ENCODE data around the gene MMRN2. TPM values are rescaled to one million over a fixed set of nuclear protein-coding genes. Genes with fewer than 3 reads are reported as not detected.

MMRN2 gene
- total RNA-seq, 1 experiment from 2014 or later, result 1.4 TPM

- intact Hi-C loops (cut with micrococcal nuclease), result no loop called here
- Mint-ChIP-seq H3K27me3 (ENCODE audit: insufficient read depth, unreplicated experiment) (no peaks in the 10 kb centered on the region), H3K4me1 (ENCODE audit: insufficient read depth, unreplicated experiment) (no peaks in the 10 kb centered on the region), H3K36me3 (ENCODE audit: insufficient read depth, unreplicated experiment) (peaks cover 27% of the 10 kb centered on the region), H3K9me3 (ENCODE audit: unreplicated experiment) (no peaks in the 10 kb centered on the region), H3K4me3 (ENCODE audit: unreplicated experiment) (no peak overlapping the region), H3K27ac (ENCODE audit: low read depth, unreplicated experiment) (no peak overlapping the region)
- no peak for DNase-seq (ENCODE audit: unreplicated experiment)
- TF ChIP-seq CTCF (IDR thresholded peaks at IDR 0.05; ENCODE audit: unreplicated experiment), result no peak
- ChIA-PET POLR2A (interaction anchor here (0.7 to 1.2 kb wide), 4 partner anchors 10 to 182 kb away, joined by 3 to 6 read pairs (median 4); no protein-coding TSS in a partner anchor), CTCF (interaction anchor here (0.6 to 0.9 kb wide), 3 partner anchors 9 to 149 kb away, joined by 3 read pairs; no protein-coding TSS in a partner anchor)
- no TSS peak for BruUV-seq (replicated peaks)
Observed at GRCh38 chr10:86889997-86890396, 67.4 kb downstream of the MMRN2 start.

- POLR2A ChIA-PET, result interaction anchor here (1.1 to 1.2 kb wide), 3 partner anchors 11 to 131 kb away, joined by 3 to 6 read pairs (median 6); no protein-coding TSS in a partner anchor
- no peak overlapping the region for H3K27ac Mint-ChIP-seq (ENCODE audit: low read depth, unreplicated experiment)
Observed at GRCh38 chr10:86888585-86889381, 68.6 kb downstream of the MMRN2 start.

More at GRCh38 chr10:86888585-86889381, 68.6 kb downstream of the MMRN2 start:
- BruUV-seq (replicated peaks), result no TSS peak
- Mint-ChIP-seq H3K27me3 (ENCODE audit: insufficient read depth, unreplicated experiment) (no peaks in the 10 kb centered on the region), H3K36me3 (ENCODE audit: insufficient read depth, unreplicated experiment) (peaks cover 27% of the 10 kb centered on the region), H3K9me3 (ENCODE audit: unreplicated experiment) (no peaks in the 10 kb centered on the region), H3K4me3 (ENCODE audit: unreplicated experiment) (no peak overlapping the region), H3K4me1 (ENCODE audit: insufficient read depth, unreplicated experiment) (no peaks in the 10 kb centered on the region)
- CTCF ChIA-PET, result interaction anchor here (0.7 to 1.0 kb wide), 3 partner anchors 10 to 173 kb away, joined by 3 to 8 read pairs (median 4); no protein-coding TSS in a partner anchor
- DNase-seq (ENCODE audit: unreplicated experiment), result peak; percentile 13
- intact Hi-C loops (cut with micrococcal nuclease), result no loop called here
- no peak for TF ChIP-seq CTCF (IDR thresholded peaks at IDR 0.05; ENCODE audit: unreplicated experiment)

Other genes with a start within 250 kb of the MMRN2 start
- gene BMPR1A, start 201.0 kb downstream of the MMRN2 start, total RNA-seq (2022), result 27.3 and 34.3 TPM in 2 replicates
- 4.2 and 7.3 TPM in 2 replicates for gene SNCG, start 984 bp upstream of the MMRN2 start, total RNA-seq (2022)
- 60.3 and 89.0 TPM in 2 replicates for gene ADIRF, start 10.9 kb upstream of the MMRN2 start, total RNA-seq (2022)
- not detected in 2 replicates for gene FAM25A, start 62.7 kb upstream of the MMRN2 start, total RNA-seq (2022)
- 171 and 275 TPM in 2 replicates for gene GLUD1, start 137.2 kb upstream of the MMRN2 start, total RNA-seq (2022)
- gene SHLD2, start 137.6 kb upstream of the MMRN2 start, total RNA-seq (2022), result 28.1 and 31.8 TPM in 2 replicates

All from MCF 10A (cell line).